GM12872 (cell line): Measurements from ENCODE around the gene SYT7.

ENCODE experiments used
- TF ChIP-seq, protein P1 (sequence below): IDR thresholded peaks from 3 replicates; pipeline ENCODE4 v1.5.1; 2011; ENCODE audit warnings: low read depth, mild to moderate bottlenecking, low read length, moderate library complexity; ENCODE audit not compliant: insufficient read depth

SYT7 gene

GRCh38 chr11:61542024-61542461 is 38.8 kb downstream of the SYT7 start:
- TF ChIP-seq, protein P1, sequence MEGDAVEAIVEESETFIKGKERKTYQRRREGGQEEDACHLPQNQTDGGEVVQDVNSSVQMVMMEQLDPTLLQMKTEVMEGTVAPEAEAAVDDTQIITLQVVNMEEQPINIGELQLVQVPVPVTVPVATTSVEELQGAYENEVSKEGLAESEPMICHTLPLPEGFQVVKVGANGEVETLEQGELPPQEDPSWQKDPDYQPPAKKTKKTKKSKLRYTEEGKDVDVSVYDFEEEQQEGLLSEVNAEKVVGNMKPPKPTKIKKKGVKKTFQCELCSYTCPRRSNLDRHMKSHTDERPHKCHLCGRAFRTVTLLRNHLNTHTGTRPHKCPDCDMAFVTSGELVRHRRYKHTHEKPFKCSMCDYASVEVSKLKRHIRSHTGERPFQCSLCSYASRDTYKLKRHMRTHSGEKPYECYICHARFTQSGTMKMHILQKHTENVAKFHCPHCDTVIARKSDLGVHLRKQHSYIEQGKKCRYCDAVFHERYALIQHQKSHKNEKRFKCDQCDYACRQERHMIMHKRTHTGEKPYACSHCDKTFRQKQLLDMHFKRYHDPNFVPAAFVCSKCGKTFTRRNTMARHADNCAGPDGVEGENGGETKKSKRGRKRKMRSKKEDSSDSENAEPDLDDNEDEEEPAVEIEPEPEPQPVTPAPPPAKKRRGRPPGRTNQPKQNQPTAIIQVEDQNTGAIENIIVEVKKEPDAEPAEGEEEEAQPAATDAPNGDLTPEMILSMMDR: no peak

GRCh38 chr11:61541598-61541997 is 39.3 kb downstream of the SYT7 start:
- TF ChIP-seq, protein P1: no peak

- TF ChIP-seq, protein P1: no peak
Measured at GRCh38 chr11:61540528-61540927, 40.3 kb downstream of the SYT7 start.

- TF ChIP-seq, protein P1: no peak
Measured at GRCh38 chr11:61539831-61540357, 41.0 kb downstream of the SYT7 start.

- TF ChIP-seq, protein P1: no peak
Measured at GRCh38 chr11:61539006-61539405, 41.9 kb downstream of the SYT7 start.

DNA sequence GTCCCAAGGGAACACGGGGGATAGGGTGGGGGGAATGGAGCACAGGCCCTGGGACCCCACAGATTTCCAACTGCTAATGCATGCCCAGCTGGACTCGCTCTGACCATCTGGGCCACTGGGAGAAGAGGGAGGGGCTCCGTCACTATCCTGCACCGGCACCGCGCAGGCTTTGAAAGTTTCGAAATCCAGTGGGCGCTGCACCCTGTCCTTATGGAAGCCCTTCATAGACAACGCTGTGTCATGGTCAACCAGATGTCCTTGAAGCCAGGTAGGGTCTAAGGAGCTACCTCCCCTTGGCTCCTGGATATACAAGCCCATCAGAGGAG is 42.3 kb downstream of the SYT7 start:
- TF ChIP-seq, protein P1: no peak

DNA sequence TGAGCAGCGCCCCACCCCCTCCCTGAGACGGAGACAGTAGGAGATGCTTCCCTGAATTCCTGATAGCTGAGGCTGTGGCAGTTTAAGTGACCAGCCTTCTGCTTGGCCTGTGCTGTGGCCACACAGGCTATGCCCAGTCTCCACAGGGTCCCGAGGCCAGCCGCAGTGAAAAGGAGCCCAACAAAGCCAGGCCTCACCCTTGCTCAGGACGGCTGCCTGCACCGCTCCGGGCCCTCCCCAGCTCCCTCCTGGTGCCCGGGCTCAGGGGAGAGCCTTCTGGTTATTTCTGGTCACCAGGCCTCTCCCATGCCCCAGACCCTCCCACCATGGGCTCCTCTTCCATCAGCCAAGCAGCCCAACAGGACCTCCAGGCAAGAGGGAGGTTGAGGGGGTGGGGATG is 43.5 kb downstream of the SYT7 start:
- TF ChIP-seq, protein P1: no peak
